Measurements from ENCODE around the gene ELP2. TPM values are rescaled to one million over a fixed set of nuclear protein-coding genes. Genes with fewer than 3 reads are reported as not detected.
A peak's percentile ranks its signal among the peaks of the same experiment; 100 is the strongest.

ELP2 gene
- total RNA-seq, 1 donor from 2014 or later: 96.2 TPM

- Mint-ChIP-seq H3K4me3 (ENCODE audit: unreplicated experiment) (peak overlapping the region; percentile 1), H3K36me3 (ENCODE audit: unreplicated experiment) (no peaks in the 10 kb centered on the region), H3K27ac (ENCODE audit: unreplicated experiment) (peak overlapping the region; percentile 86), H3K9me3 (ENCODE audit: unreplicated experiment) (peaks cover 5% of the 10 kb centered on the region), H3K27me3 (ENCODE audit: unreplicated experiment) (peaks cover 2% of the 10 kb centered on the region), H3K4me1 (ENCODE audit: low read depth, unreplicated experiment) (peaks cover 17% of the 10 kb centered on the region)
- no peak for DNase-seq
- TF ChIP-seq CTCF (IDR thresholded peaks at IDR 0.05; ENCODE audit: partially characterized antibody, unreplicated experiment): no peak
Measured at GRCh38 chr18:36175481-36175880, 45.8 kb downstream of the ELP2 start.

- H3K4me1 Mint-ChIP-seq (ENCODE audit: low read depth, unreplicated experiment): peaks cover 17% of the 10 kb centered on the region
- H3K36me3 Mint-ChIP-seq (ENCODE audit: unreplicated experiment): no peaks in the 10 kb centered on the region
- no peak for DNase-seq
- no peak for TF ChIP-seq CTCF (IDR thresholded peaks at IDR 0.05; ENCODE audit: partially characterized antibody, unreplicated experiment)
- no peak overlapping the region for H3K27ac Mint-ChIP-seq (ENCODE audit: unreplicated experiment)
- peaks cover 2% of the 10 kb centered on the region for H3K27me3 Mint-ChIP-seq (ENCODE audit: unreplicated experiment)
- H3K4me3 Mint-ChIP-seq (ENCODE audit: unreplicated experiment): no peak overlapping the region
- peaks cover 5% of the 10 kb centered on the region for H3K9me3 Mint-ChIP-seq (ENCODE audit: unreplicated experiment)
Measured at GRCh38 chr18:36176177-36176584, 46.5 kb downstream of the ELP2 start.

- H3K27ac Mint-ChIP-seq (ENCODE audit: unreplicated experiment): no peak overlapping the region
- DNase-seq: no peak
Measured at GRCh38 chr18:36176711-36177110, 47.0 kb downstream of the ELP2 start.

GRCh38 chr18:36177913-36178312 lies 48.2 kb downstream of the ELP2 start:
- peaks cover 2% of the 10 kb centered on the region for H3K27me3 Mint-ChIP-seq (ENCODE audit: unreplicated experiment)
- no peak overlapping the region for H3K4me3 Mint-ChIP-seq (ENCODE audit: unreplicated experiment)
- no peak overlapping the region for H3K27ac Mint-ChIP-seq (ENCODE audit: unreplicated experiment)

More at GRCh38 chr18:36176711-36177110, 47.0 kb downstream of the ELP2 start:
- peaks cover 5% of the 10 kb centered on the region for H3K9me3 Mint-ChIP-seq (ENCODE audit: unreplicated experiment)
- peaks cover 17% of the 10 kb centered on the region for H3K4me1 Mint-ChIP-seq (ENCODE audit: low read depth, unreplicated experiment)
- H3K36me3 Mint-ChIP-seq (ENCODE audit: unreplicated experiment): no peaks in the 10 kb centered on the region
- peaks cover 2% of the 10 kb centered on the region for H3K27me3 Mint-ChIP-seq (ENCODE audit: unreplicated experiment)
- H3K4me3 Mint-ChIP-seq (ENCODE audit: unreplicated experiment): no peak overlapping the region
- no peak for TF ChIP-seq CTCF (IDR thresholded peaks at IDR 0.05; ENCODE audit: partially characterized antibody, unreplicated experiment)

More at GRCh38 chr18:36177913-36178312, 48.2 kb downstream of the ELP2 start:
- no peak for DNase-seq
- TF ChIP-seq CTCF (IDR thresholded peaks at IDR 0.05; ENCODE audit: partially characterized antibody, unreplicated experiment): no peak
- Mint-ChIP-seq H3K9me3 (ENCODE audit: unreplicated experiment) (peaks cover 5% of the 10 kb centered on the region), H3K36me3 (ENCODE audit: unreplicated experiment) (no peaks in the 10 kb centered on the region), H3K4me1 (ENCODE audit: low read depth, unreplicated experiment) (peaks cover 17% of the 10 kb centered on the region)
